ENCODE measurements around the gene SCAMP5.

SCAMP5 gene, protein sequence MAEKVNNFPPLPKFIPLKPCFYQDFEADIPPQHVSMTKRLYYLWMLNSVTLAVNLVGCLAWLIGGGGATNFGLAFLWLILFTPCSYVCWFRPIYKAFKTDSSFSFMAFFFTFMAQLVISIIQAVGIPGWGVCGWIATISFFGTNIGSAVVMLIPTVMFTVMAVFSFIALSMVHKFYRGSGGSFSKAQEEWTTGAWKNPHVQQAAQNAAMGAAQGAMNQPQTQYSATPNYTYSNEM

DNA sequence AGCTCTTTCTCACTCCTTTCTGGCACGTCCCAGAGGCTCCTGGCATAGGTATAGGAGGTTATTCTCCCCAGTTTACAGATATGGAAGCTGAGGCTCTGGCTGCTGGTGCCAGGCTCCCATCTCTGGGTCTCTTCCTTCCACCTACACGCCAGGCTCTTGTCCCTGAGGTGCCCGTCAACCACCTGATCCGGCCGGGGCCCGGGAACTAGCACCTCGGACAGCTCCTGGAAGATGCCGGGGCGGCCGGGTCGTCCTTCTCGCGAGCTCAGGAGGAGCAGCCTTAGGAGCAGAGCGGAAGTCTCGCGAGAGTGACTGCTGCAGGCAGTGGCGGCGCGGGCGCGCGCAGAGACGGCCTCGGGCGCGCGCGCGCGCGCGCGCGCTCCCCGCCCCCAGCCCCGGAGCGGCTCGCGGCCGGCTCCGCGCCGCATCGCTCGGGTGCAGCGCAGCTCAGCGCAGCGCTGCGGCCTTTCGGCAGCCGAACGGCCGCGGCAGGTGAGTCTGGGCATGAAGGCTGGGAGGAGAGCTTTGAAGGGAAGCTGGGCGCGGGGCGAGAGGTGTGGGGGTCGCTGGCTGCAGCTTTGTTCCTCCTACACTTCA is at the start of gene SCAMP5:
Gene SCAMP5, plus strand, starts transcription at position 382 of the 597 bp plus-strand sequence. CDS start 16,277 bp downstream, outside the sequence.
- peak; percentile 14 for DNase-seq

DNA sequence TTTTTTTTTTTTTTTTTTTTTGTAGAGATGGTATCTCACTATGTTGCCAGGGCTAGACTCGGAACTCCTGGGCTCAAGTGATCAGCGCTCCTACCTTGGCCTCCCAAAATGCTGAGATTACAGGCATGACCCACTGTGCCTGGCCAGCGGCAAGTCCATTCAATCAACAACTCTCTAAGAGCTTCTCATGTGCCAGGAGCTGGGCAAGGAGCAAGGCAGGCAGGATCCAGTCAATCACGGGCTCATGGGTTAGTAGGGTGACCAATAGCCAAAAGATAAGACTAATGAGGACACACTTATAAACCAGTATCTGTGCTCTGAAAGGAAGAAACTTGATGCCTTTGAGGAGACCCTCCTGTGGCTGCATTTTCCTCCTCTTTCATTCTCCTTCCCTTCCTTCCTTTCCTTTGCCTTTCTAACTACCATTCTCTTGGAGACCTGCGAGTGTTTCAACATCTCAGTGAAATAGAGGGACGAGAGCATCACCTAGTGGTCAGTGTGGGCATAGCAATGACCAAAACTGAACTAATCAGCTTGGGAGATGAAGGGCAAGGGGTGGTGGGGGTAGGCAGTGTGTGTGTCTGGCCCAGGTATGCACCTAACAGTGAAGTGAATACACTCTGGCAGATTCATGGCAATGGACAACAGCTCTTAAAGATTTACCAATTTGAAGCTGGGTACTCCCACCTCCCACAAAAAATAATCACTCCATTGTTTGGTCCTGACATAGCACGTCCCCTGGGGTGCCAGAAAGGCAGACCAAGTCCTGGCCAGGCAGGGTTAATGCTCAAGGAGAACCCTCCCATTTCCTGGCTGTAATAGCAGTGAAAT is 45.1 kb upstream of the SCAMP5 start:
- DNase-seq: peak; percentile 52

DNA sequence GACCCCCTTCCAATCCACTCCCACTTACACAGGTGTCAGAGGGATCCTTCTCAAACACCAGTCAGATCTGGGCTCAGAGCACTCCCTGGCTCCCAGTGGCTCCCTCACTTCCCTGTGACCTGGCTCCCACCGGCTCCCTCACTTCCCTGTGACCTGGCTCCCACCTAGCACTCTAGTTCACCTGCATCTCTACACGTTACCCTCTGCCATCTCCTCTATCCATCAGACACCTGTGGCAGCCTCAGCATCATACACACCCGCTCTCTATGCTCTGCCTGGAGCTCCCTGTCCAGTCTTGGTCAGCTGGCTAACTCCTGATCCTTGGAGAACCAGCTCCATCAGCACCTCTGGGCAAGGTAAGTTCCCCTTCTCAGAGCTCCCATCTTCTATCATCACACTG is 44.4 kb upstream of the SCAMP5 start:
- DNase-seq: no peak

DNA sequence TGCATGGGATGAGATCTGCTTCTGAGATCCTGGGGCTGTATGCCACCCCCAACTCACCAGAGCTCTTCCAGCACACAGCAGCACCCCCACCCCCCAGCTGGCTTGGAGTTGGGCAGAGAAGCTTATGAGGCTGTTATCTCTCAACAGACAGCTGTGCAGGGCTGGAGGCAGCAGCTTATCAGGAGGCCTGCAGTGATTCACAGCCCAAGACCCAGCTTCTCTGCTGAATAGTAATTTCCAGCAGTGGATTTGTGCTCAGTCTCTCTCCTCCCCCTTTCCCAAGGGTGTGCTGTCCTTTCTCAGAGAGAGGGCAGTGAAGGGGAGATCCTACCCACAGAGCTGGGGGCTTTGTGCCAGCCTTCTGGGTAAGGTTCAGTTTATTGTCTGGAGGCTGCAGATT is 40.8 kb upstream of the SCAMP5 start:
- no peak for DNase-seq

DNA sequence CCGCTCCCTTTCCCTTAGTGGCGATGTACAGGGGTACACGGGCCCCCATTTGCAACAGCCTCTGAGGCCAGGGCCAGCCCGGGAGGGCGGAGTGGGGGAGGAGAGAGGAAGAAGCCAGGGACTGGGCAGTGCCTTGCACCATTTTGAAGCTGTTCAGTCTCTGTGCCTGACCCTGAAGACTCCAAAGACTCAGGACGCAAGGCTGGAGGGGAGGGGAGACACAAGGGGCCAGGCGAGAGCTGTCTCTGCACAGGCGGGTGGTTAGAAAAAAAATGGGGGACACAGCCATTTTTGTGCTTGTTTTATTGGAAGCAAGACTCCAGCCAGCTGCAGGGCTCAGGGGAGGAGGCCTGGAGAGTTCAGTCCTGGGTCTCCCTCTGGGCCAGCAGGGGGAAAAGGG is 40.3 kb upstream of the SCAMP5 start:
- no peak for DNase-seq

DNA sequence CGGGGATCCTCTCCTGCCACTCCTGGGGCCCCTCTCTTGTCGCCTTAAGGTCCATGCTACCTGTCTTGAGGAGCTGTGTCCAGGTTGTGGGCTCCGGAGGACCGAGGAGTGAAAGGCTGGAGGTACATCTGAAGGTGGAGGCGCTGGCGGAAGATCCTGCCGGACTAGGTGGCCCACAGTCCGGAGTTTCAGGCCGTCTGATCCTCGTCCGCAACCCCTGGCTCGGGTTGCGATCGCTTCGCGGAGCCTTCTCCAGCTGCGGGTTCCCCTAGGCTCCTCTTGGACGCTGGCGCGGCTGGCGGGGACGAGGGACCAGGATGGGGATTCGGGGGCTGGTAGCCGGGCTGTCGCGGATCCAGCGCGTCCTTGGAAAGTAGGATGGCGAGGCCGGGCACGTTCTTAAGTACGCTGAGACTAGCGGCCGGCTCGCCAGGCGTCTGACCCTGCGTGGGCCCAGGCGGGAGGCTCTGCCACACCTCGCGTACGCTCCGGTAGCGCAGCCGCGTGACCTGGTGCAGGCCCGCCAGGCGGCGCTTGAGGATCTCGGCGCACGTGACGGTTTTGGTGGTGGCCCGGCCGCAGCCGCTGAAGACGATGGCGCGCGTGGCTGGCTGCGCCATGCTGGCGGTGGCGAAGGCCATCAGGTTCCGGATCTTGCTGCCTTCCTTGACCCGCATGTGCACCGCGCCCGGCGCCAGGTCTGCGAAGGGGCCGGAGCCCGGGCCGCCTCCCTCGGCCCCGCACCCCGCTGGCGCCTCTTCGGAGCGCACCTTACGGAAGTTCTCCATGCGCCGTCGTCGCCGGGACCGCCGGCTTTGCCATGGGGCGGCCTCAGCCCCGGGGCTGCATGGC is 39.3 kb upstream of the SCAMP5 start:
- DNase-seq: no peak

DNA sequence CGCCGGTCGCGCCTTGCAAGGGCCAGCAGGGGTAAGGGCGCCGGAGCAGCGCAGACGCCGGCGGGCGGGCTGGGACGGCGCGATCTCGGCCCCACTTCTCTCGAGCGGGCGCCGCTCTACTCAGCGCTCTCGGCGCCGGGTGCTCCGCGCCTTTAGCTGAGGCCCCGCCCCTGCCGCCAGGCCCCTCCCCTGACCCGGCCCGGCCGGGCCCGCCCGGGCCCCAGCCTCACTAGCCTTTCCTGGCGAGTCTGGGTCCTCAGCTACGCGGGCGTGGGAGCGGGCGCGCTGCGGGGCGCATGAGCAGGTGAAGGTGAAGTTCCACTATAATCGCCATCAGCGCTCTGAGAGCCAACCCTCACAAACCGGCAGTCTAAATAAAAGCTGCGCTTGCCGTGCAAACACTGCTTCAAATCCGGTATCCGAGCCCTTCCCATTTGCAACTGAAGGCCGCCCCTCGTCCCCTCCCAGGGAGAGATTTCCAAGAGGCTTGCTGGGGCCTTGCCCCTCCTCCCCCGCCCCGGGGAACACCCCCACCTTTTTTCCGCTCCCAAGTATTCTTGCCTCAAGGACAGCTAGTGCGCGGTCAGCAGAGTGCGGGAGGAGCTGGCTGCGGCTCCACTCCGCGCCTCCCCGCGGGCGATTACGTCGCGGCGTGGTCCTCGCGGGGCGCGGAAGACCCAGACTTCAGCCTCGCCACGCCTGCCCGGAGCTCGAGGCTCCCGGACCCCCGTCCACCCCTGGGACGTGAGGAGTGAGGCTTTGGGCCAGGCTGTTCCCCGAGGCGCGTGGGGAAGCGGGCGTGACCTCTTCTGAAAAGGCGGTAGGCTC is 38.5 kb upstream of the SCAMP5 start, which contains the start of gene RPP25:
Gene RPP25, minus strand, starts transcription at position 125 of the 828 bp plus-strand sequence. CDS start 189 bp downstream, outside the sequence.
- peak; percentile 67 for DNase-seq

DNA sequence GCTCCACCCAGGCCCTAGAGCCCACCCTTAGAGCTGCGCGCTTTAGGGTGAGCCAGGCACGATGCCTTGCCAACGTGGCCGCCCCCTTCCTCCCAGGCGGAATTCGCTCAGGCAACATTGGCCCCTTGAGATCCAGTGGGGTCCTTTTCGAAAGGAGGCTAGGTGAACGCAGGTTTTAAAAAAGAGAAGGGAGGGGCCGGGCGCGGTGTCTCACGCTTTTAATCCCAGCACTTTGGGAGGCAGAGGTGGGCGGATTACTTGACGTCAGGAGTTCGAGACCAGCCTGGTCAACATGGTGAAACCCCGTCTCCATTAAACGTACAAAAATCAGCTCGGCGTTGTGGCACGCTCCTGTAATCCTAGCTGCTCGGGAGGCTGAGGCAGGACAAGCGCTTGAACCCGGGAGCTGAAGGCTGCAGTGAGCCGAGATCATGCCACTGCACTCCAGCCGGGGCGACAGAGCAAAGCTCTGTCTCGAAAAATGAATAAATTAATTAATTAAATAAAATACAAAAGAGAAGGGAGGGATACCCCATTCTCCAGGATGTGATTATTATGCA is 37.8 kb upstream of the SCAMP5 start:
- DNase-seq: peak; percentile 35

DNA sequence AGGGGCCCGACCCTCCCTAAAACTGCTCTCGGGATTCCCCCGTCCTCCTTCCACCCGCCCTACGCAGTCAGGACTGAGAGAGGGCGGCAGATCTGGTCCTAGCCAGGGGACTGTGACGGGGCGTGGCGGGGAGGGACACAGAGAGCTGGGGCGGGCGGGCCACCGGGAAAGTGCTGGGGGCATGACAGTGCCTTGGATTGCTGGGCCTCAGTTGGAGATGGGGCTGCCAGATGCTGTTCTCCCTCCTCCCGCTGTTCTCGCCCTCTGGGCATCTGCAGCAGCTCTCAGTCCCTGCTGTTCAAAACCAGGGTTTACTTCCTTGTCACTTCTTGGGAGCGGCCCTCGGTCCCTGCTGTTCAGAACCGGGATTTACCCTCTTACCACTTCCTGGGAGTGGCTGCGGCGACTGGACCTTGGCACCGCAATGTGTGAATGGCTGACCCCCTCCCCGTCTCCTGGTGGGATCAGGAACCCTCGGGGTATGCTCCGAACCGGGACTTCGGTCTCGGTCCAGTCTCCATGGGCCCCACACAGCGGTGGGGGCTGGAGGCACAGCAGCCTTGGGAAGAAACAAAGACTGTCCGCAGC is 36.9 kb upstream of the SCAMP5 start:
- DNase-seq: peak; percentile 45

DNA sequence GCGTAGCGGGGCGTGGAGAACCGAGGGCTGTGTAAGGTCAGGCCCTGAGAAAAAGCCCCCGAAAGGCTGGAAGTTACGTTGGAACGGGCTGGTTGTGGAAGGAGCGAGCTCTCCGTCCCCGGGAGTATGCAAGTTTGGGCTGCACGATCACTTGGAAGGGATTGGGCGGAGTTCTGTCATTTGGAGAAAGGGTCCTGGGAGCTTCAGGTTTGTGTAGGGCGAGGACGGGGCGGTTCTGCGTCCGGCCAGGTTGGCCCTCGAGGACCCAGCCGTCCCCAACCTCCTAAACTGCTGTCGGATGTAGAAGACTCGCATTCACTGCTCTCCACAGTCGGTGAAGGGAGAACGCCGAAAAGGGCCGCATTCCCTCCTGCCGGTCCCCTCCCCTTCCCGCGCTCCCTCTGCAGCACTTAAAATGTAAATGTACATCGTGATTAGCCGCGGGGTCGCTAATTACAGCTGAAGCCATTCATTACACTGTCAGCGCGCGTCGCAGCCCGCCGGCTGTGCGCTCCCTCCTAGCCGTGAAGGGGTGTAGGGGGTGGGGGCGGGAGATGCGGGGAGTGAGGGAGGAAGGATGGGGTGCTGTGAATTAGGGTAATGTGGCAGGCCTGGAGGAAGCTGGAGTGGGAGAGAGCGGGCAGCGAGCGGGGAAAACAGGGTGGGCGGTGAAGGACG is 36.3 kb upstream of the SCAMP5 start:
- DNase-seq: no peak

DNA sequence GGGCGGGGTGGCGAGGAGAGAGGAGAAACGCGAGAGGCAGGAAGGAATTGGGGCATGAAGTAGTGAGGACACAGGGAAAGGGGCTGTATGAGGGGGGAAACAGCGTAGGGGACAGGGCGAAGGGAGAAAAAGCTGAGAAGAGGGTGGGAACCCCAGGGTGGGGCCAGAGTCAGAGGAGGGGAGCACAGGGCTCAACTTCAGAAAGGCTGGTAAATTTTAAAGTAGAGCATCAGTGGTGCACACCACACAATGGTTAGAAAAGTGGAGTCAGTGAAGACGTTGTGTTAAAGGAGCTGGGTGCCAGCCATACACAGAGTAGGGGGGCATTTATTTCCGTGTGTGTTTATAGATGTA is 35.8 kb upstream of the SCAMP5 start:
- no peak for DNase-seq

DNA sequence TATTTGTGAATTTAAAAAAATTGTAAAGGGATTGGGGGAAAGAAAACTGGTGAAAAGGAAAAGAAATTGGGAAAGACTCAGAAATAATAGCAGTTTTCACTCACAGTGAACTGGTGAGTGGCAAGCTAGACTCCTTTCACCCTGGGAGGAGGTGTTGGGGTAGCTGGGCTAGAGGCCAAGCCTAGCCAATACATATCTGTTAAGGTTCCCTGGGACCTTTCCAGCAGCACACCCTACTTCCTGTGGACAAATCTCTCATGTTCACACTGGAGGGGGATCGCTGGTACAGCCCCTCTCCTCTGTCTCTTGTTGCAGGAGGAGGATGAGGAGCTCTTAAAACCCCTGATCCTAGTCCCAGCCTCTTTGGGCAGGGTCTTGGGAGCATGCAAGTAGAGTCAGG is 35.1 kb upstream of the SCAMP5 start:
- DNase-seq: no peak

DNA sequence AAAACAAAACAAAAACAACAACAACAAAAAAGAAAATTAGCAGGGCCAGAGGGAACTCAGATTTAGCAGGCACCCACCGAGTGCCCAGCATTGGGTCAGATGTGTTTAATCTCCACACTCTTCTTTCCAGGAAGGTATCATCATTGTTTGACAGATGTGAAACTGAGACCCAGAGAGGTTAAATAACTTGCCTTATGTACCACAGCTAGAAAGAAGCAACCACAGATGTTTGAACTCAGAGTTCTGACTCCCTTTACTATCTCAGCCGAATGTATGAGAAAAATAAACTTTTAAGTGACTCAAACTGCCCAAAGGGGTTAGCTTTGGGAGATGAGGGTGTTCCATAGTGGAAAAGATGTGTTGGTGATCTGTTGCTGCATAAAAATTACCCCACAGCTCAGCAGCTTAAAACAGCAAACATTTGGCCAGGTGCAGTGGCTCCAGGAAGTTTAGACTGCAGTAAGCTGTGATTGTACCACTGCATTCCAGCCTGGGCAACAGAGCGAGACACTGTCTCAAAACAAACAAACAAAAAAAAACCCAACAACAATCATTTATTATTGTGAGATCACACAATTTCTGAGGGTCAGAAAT is 34.3 kb upstream of the SCAMP5 start:
- no peak for DNase-seq

DNA sequence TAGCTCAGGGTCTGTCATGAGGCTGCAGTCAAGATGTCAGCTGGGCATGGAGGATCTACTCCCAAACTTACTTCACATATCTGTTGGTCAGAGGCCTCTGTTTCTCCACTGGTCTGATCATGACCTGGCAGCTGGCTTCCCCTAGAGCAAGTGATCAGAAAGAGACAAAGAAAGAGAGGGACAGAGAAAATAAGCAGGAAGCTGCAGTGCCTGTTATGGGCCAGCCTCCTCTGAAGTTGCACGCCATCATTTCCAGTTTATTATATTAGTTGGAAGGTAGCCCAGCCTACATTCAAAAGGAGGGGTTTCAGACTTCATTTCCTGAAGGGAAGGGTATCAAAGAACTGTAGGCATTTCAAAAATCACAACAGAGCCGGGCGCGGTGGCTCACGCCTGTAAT is 33.7 kb upstream of the SCAMP5 start:
- DNase-seq: no peak

DNA sequence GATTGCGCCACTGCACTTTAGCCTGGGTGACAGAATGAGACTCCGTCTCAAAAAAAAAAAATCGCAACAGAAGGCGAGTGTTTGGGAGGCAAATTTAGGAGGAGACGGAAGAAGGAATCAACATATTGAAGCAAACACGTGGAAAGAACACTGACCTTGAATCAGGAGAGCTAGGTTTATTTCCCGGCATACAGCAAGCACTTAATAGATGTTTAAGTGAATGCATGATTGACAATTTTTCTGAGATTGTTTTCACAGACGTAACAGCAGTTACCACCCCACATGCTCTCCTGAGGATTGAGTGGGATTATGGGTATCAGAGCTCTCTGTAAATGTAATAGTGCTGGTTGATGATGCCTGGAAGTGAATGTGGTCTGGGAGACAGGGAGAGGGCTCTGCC is 33.1 kb upstream of the SCAMP5 start:
- DNase-seq: no peak

DNA sequence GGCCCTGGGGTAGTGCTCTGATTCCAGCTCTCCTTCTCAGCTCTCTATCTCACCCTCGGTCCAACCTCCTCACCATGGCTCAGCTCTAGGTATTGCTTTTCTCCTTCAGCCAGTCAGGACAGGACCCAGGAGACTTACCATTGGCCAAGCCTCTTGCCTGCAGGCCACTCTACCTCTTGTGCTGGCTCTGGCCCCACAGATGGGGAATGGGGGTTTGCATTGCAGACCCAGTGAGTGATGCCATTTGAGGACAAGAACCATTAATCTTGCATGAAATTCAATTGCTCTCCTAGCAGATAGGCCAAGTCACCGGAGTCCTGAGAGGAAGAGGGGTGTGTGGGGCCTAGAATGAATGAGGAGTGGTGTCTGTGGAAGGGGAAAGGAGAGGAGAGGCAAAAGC is 32.7 kb upstream of the SCAMP5 start:
- no peak for DNase-seq

DNA sequence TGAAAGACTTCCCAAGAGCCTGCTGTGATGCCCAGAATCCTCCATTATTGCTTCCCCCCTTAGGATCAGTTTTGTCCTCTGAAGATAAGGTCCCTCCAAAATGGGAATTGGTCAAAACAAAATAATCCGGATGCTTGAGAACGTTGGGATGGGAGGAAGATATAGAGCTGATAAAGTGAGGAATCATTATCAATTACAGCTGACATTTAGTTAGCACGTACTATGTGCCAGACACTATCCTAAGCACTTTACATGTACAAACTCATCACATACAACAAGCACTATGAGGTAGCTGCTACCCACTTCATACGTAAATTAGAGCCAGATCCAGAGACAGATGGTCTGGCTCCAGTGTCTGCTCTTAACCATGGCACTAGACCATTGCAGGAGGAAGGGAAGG is 32.1 kb upstream of the SCAMP5 start:
- DNase-seq: no peak

DNA sequence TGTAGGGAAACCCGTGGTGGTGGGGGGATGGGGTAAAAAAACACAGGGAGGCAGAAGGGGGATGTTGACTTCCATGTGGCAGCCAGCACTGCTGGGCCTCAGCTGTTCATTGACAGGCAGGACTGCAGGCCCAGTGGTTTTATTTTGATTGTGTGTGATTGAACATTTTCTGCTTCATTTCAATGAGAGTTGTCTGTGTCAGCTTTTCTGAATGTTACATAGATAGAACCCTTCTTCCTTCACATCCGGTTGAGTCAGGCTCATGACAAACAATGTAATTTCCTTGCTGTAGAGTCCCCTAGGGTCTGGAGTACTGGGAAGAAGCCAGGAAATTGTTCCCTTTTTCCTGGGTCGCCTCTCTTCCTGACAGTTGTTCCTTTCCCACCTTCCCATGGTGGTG is 30.6 kb upstream of the SCAMP5 start:
- peak; percentile 45 for DNase-seq

DNA sequence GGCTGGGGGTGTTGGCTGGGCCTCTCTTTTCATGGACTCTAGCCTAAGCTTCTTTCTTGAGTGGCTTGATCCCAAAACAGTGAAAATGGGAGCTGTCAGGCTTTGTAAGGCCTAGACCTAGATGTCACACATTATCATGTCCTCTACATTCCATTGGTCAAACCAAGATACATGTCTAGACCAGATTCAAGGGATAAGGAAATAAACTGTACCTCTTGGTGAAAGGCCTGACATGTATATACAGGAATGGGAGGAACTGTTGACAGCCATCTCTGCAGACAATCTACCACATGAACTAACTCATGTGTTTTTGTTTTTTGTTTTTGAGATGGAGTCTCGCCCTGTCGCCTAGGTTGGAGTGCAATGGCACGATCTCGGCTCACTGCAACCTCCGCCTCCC is 27.7 kb upstream of the SCAMP5 start:
- DNase-seq: no peak

DNA sequence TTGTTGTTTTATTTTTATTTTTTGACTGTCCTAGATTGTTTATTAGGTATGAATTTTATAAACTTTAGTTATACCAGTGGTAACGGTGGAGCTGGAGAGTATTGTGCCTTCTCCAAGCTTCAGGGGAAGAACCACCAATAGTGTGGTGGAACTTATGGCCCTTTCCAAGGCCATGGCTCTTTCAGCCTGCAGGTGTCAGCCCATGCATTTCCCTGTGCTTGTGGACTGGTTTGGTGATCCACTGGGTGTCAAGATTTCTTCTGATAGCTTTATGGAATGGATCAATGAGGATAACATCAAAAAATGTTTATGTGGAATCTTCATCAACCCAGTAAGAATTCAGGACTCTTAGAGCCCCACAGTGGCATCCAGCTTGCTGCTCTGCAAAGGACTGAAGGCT is 19.2 kb upstream of the SCAMP5 start:
- no peak for DNase-seq

Data from HCEC 1CT (cell line).